GM18870 (cell line): Measurements from ENCODE around the gene CYP39A1.

Source experiments
- ATAC-seq: cut with Tn5 transposase; IDR thresholded peaks from one replicate; pipeline ENCODE4 v1.9.1; 2021; ENCODE audit warnings: moderate library complexity; ENCODE audit not compliant: unreplicated experiment

The CYP39A1 gene

DNA sequence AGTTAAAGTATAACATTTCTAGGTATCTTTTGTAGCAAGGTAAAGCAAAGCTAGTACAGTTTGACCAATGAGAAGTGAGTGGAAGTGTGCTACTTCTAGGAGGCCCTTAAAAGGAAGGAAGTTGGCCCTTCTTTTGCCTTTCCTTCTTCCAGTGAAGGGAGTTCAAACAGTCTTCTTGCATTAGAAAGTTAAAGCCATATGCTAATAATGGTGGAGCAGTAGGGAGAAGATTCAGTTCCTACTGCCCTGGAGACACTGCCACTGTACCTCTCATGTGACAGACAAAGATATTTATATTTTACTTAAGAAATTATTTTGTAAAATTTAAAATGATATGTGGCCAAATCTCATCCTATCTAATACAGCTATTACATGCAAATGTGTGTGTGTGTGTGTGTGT lies 135.4 kb downstream of the CYP39A1 start:
- no peak for ATAC-seq

GRCh38 chr6:46513533-46513932 lies 139.1 kb downstream of the CYP39A1 start:
- no peak for ATAC-seq

DNA sequence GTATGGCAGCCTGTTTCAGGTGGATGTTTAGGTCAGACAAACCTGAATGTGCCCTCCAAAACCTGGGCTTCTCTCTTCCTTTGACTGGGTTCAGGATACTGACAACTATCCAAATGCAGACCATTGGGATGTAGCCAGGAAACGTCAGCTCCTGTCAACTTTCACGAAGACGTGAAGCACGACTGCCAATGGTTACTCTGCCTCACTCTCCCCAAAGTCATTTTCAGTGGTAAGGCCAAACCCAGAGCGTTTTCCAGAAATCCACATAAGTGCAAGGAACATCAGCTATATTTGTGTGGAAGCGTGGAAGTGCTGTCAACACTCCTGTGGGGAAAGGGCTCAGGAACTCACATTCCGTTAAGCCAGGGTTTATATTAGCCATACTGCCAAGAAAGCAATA lies 141.3 kb downstream of the CYP39A1 start:
- ATAC-seq, result no peak

GRCh38 chr6:46510651-46511050 lies 142.0 kb downstream of the CYP39A1 start:
- ATAC-seq, result no peak

DNA sequence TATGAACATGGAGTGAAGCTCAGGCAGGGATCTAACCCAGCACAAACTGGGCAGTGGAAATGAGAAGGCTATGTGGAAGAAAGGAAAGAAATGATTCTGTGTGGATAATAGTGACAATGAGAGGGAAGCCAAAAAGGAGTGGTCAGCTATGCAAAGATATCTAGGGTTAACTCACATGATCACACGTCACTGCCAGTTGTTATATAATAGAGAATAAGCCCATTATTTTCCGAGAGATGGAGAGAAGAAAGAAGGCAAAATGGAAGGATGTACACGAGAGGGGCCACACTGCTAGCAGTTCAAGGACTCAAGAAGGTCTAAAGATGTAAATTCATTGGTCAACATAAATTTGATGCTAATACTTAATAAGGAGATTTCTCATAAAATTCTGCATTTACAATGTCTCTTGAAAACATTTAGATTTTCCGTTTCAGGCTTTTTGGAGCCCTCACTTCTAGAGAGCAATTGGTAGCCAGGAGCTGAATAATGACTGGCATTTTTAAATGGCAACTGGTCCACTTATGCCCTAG lies 142.6 kb downstream of the CYP39A1 start:
- no peak for ATAC-seq

GRCh38 chr6:46509063-46509462 lies 143.6 kb downstream of the CYP39A1 start:
- ATAC-seq, result no peak

GRCh38 chr6:46507426-46507825 lies 145.2 kb downstream of the CYP39A1 start:
- no peak for ATAC-seq

DNA sequence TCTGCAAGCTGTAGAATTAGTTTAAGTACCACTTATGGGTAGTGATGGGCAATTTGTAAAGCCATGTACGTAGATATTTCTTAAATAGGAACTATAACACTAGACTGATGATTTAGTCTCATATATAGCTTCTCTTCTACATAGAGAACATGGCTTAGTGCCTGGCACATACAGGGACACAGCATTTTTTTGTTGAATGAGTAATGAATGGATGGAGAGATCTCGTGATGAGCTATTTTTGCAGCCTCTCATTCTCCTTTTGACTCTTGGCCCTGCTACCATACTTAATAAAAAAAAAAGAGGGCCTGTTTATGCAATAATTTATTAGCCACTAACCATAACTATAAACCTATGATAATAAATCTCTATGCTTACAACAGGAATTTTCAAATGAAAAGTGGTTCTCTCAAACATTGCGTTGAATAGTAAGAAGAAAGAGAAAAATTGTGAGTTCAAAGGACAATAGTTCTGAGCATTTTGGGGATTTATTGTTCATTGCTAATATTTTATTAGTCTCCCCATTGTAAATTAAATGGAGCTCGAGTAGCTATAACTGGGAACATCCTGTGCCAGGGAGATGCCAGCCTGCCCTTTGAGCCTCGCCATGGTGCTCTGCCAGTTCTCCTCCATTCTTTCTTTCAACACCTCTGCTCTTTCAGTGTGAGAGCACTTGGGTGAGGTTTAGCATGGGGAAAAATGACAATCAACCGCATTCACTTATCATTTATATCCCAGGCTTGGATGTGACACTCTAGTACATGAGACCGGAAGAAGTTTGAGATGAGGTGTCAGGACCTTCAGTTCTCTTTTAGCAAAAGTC lies 146.7 kb downstream of the CYP39A1 start:
- ATAC-seq, result no peak

DNA sequence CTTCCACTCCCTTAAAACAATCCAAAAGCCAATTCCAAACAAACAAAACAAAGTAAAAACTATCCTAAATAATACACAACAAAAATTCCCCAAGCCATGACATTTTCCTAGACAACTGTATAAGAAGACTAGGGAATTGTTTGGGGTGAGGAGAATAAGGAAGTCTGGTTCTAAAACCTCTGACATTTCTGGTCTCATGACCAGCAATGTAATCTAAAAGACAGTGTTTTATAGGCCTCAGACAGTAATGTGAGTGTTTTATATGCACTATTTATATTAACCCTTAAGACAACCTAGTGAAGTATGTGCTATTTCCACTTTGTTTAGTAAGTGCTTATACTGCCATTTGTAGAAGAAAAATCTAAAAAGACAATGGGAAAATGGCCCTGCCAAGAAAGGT lies 148.4 kb downstream of the CYP39A1 start:
- no peak for ATAC-seq

GRCh38 chr6:46502486-46503119 lies 150.0 kb downstream of the CYP39A1 start:
- no peak for ATAC-seq

DNA sequence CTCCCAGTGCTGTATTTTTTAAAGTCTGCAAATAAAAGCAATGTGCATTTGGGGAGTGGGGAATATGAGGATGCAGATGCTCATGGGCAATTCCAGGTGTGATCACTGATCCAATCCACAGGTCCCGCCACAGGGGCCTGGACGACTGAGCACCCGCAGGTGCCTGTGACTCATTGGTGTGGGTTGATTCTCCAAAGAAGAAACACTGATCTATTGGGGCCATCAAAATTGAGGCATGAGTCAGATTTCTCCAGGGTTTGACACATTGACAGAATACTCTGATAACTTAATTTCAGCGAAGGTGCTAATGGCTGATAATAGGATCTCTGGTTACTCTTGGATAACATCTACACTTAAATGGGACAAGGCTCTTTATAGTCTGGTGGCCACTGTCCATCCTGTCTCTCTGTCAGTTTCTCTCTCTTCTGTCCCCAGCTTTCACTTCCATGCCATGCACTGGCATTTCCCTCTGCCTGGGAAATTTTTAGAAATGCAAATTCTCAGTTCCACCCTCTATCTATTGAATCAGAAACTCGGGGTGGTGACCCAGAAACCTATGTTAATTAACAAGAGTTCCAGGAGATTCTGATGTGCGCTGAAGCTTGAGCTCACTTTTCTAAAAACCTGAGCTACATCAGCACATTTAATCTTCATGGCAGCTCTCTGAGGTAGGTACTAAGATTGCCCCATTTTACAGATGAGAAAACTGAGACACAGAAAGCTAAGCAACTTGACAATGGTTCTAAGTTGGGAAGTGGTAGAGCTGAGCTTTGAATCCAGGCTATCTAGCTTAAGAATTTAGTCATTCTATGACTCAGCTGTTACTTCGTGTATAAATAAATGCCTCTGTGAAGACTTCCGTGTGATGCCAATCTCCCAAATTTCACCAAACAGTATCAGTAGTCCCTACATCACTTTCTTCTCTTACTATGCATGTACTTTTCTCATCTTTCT lies 151.2 kb downstream of the CYP39A1 start:
- ATAC-seq, result no peak

- ATAC-seq, result no peak
Measured at GRCh38 chr6:46500382-46500781, 152.2 kb downstream of the CYP39A1 start.
